ENCODE data around the gene MED22. TPM values are rescaled to one million over a fixed set of nuclear protein-coding genes. Genes with fewer than 3 reads are reported as not detected.
A peak's percentile ranks its signal among the peaks of the same experiment; 100 is the strongest.
"Not testable (repeated sequence)": the region's sequence is repeated elsewhere in the genome, so short reads cannot be mapped to it uniquely, and the experiment has no call there.

Gene MED22
- total RNA-seq, 4 donors from 2014 or later, result 21.5 to 50.5 (median 25.4) TPM

GRCh38 chr9:133340256-133340655 is 7.7 kb downstream of the MED22 start:
- Histone ChIP-seq H3K27me3 (no peaks in the 10 kb centered on the region), H3K4me1 (peaks cover 0 to 10% (median 8%) of the 10 kb centered on the region in 4 donors), H3K4me3 (no peak overlapping the region), H3K36me3 (peaks cover 0 to 10% (median 3%) of the 10 kb centered on the region in 4 donors), H3K27ac (peak overlapping the region in 1 of 4 donors; percentile 31), H3K9me3 (no peaks in the 10 kb centered on the region)
- intact Hi-C loops (cut with DNase I; ENCODE audit: low total_unique reads), result no loop called here
- WGBS, 2 donors (ENCODE audit: low coverage in 1 of 2), result 84% methylated on average over 3 of the region's 3 CpGs; no CpG with 5 or more reads in 1 of the 2 donors
- DNase-seq, result no peak
- in situ Hi-C loops (cut with MboI; ENCODE audit: low pct_ligation_motif_present in 1 of 4, low pct_unique_long_range_greater_than_20kb in 1 of 4, low sequenced_read_pairs in 3 of 4), result loop anchor here in 1 of 4 donors (25.0 kb wide), 1 partner anchor 303 kb away; the partner anchor contains the start of gene GTF3C5
- TF ChIP-seq, protein P1, sequence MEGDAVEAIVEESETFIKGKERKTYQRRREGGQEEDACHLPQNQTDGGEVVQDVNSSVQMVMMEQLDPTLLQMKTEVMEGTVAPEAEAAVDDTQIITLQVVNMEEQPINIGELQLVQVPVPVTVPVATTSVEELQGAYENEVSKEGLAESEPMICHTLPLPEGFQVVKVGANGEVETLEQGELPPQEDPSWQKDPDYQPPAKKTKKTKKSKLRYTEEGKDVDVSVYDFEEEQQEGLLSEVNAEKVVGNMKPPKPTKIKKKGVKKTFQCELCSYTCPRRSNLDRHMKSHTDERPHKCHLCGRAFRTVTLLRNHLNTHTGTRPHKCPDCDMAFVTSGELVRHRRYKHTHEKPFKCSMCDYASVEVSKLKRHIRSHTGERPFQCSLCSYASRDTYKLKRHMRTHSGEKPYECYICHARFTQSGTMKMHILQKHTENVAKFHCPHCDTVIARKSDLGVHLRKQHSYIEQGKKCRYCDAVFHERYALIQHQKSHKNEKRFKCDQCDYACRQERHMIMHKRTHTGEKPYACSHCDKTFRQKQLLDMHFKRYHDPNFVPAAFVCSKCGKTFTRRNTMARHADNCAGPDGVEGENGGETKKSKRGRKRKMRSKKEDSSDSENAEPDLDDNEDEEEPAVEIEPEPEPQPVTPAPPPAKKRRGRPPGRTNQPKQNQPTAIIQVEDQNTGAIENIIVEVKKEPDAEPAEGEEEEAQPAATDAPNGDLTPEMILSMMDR (IDR thresholded peaks at IDR 0.05), result no peak
- TF ChIP-seq POLR2AphosphoS5 (IDR thresholded peaks at IDR 0.05) (no peak), POLR2A (IDR thresholded peaks at IDR 0.05) (no peak), EP300 (IDR thresholded peaks at IDR 0.05; ENCODE audit: low read depth) (no peak)

DNA sequence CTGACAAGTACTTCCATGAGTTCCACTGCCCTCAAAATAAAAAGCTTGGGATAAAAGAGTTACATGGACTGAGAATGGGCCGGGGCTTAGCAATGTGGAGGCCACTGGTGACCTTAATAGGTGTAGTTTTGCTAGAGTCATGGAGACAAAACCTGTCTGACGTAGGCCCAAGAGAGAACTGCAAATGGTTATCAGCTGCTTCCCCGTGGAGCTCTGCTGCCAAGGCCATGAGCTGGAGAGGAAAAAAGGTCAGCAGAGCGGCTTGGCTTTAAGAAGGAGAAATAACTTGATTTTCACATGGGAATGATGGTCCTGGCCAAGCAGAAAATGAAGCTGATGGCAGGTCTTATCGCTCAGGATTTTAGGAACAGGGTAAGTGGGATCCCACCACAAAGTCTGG is 8.3 kb downstream of the MED22 start:
- intact Hi-C loops (cut with DNase I; ENCODE audit: low total_unique reads), result no loop called here

DNA sequence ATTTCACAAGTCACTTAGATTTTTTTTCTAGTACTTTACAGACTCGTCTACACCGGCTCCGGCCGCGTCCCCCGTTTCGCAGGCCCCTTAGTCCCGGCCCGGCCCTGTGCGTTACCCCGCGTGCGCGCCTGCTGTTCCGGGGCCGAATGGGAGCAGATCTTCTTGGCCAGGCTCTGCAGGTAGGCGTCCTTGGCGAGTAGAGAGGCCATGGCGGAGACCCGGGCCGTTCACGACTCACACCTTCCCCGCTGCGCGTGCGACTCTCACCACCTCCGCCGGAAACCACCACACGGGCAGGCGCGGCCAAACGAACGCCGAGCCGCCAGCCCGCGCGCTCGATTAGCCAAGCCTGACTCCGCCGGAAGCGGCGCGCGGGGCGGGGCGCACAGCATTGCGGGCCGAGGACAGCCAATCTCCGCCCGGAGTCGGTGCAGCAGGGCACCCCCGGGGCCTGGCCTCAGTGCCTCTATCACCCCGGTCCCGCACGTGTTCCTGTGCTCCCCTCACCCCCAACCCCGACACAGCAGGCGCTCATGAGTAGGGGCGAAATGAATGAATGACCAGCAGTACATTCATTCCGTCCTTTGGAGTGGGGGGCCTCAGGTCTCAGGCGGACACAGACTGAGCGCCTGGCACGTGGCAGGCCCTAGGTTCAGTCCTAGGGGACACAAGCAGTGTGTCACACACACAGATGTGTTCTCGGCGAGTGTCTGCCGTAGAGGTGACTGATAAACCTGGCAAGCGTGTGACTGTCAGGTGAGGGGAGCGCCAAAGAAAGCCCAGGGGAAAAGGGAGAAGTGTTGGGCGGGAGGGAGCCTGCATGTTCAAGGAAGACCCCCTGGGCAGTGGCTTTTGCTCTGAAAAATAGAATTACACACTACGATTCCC is 11.8 kb downstream of the MED22 start, which contains the start of gene SURF6:
TSS of gene SURF6 (minus strand) at position 265 of the 888 bp plus-strand sequence. CDS start at position 209, 56 bp downstream.
- H3K4me3 ChIP-seq, result peak within 1 kb of the TSS; percentile 74 to 96 (median 92)
- 0 to 11% methylated on average over 3 to 46 of the region's 70 CpGs for WGBS, 2 donors (ENCODE audit: low coverage in 1 of 2)
- peaks cover 0 to 29% (median 14%) of the 10 kb centered on the region in 4 donors for H3K36me3 ChIP-seq
- no peaks in the 10 kb centered on the region for H3K9me3 ChIP-seq
- intact Hi-C loops (cut with DNase I; ENCODE audit: low total_unique reads) (no loop called here), in situ Hi-C loops (cut with MboI; ENCODE audit: low pct_ligation_motif_present in 1 of 4, low pct_unique_long_range_greater_than_20kb in 1 of 4, low sequenced_read_pairs in 3 of 4) (loop anchor here in 1 of 4 donors (25.0 kb wide), 1 partner anchor 299 kb away; the partner anchor contains the start of gene GTF3C5)
- DNase-seq, result peak; percentile 95
- H3K4me1 ChIP-seq, result peaks cover 11 to 34% (median 30%) of the 10 kb centered on the region in 4 donors
- TF ChIP-seq POLR2AphosphoS5 (IDR thresholded peaks at IDR 0.05) (peak; percentile 87 to 93 (median 89)), POLR2A (IDR thresholded peaks at IDR 0.05) (peak; percentile 81), EP300 (IDR thresholded peaks at IDR 0.05; ENCODE audit: low read depth) (no peak)
- TF ChIP-seq, protein P1 (IDR thresholded peaks at IDR 0.05), result peak in 2 of 5 experiments; percentile 1 to 10
- peak within 1 kb of the TSS; percentile 83 to 91 (median 89) for H3K27ac ChIP-seq
- H3K27me3 ChIP-seq, result no peaks in the 10 kb centered on the region

More for the DNA sequence above, 8.3 kb downstream of the MED22 start:
- Histone ChIP-seq H3K27me3 (no peaks in the 10 kb centered on the region), H3K27ac (peak overlapping the region in 2 of 4 donors; percentile 5 to 11), H3K4me3 (no peak overlapping the region), H3K9me3 (no peaks in the 10 kb centered on the region), H3K4me1 (peaks cover 0 to 16% (median 14%) of the 10 kb centered on the region in 4 donors), H3K36me3 (peaks cover 0 to 10% (median 3%) of the 10 kb centered on the region in 4 donors)
- TF ChIP-seq POLR2AphosphoS5 (IDR thresholded peaks at IDR 0.05) (no peak), EP300 (IDR thresholded peaks at IDR 0.05; ENCODE audit: low read depth) (no peak), POLR2A (IDR thresholded peaks at IDR 0.05) (no peak)
- TF ChIP-seq, protein P1 (IDR thresholded peaks at IDR 0.05), result no peak
- DNase-seq, result no peak
- WGBS, 2 donors (ENCODE audit: low coverage in 1 of 2), result 83 to 100% methylated on average over 1 to 5 of the region's 5 CpGs
- in situ Hi-C loops (cut with MboI; ENCODE audit: low pct_ligation_motif_present in 1 of 4, low pct_unique_long_range_greater_than_20kb in 1 of 4, low sequenced_read_pairs in 3 of 4), result loop anchor here in 1 of 4 donors (25.0 kb wide), 1 partner anchor 302 kb away; the partner anchor contains the start of gene GTF3C5

GRCh38 chr9:133334888-133335287 is 13.0 kb downstream of the MED22 start:
- intact Hi-C loops (cut with DNase I; ENCODE audit: low total_unique reads); H3K9me3 ChIP-seq; DNase-seq; H3K27me3 ChIP-seq: not testable (repeated sequence)
- WGBS, 2 donors (ENCODE audit: low coverage in 1 of 2), result 36 to 68% methylated on average over 6 to 11 of the region's 11 CpGs
- peak overlapping the region in 3 of 4 donors; percentile 74 to 96 (median 94) for H3K4me3 ChIP-seq
- H3K4me1 ChIP-seq, result peaks cover 11 to 34% (median 30%) of the 10 kb centered on the region in 4 donors
- peak overlapping the region; percentile 83 to 91 (median 89) for H3K27ac ChIP-seq
- H3K36me3 ChIP-seq, result peaks cover 0 to 38% (median 19%) of the 10 kb centered on the region in 4 donors
- in situ Hi-C loops (cut with MboI; ENCODE audit: low pct_ligation_motif_present in 1 of 4, low pct_unique_long_range_greater_than_20kb in 1 of 4, low sequenced_read_pairs in 3 of 4), result loop anchor here in 1 of 4 donors (25.0 kb wide), 1 partner anchor 298 kb away; the partner anchor contains the start of gene GTF3C5

Data from transverse colon (tissue), 4 donors.